Skin of body (tissue), 2 donors: ENCODE measurements around the gene CCT6A. TPM values are rescaled to one million over a fixed set of nuclear protein-coding genes. Genes with fewer than 3 reads are reported as not detected.
"Not testable (repeated sequence)": the region's sequence is repeated elsewhere in the genome, so short reads cannot be mapped to it uniquely, and the experiment has no call there.

Experiments used
- DNase-seq: peaks from one replicate; lab custom pipeline; 2025; lab: John Stamatoyannopoulos, UW
- total RNA-seq: library from RNA; depleted of rRNA; stranded (reverse); fragments of >200 nt; gene quantifications from one replicate; pipeline ENCODE4 v1.2.3, GENCODE V29; 2014

Gene CCT6A
- total RNA-seq, 1 donor from 2014 or later: 111 TPM

DNA sequence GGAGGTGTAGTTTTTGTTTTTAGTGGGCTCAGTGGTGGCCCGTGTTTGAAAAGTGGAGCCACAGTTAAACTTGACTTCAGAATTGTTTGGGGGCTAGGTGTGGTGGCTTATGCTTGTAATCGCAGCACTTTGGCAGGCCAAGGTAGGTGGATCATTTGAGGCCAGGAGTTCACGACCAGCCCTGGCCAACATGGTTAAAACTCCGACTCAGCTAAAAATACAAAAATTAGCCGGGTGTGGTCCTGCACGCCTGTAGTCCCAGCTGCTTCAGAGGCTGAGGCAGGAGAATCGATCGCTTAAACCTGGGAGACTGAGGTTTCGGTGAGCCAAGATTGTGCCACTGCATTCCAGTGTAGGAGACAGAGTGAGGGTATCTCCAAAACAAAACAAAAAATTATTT, 1.8 kb downstream of the CCT6A start:
- DNase-seq: no peak

DNA sequence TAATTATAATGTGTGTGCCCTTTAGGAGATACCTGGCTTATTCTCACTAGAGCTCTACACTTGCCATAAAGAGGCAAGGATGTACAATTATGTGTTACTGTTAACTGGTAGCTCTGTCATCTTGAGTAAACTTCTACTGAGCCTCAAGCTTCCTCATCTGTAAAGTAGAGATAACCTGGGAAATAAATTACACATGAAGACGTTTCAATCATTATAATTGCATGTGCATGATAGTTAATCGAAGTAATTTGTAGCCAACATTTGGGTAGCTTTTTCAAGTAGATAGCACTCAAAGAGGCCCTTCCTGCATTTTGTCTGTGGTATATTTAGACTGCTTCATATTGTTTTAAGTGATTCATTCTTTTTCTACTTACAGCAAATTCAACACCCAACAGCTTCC, 2.4 kb downstream of the CCT6A start:
- no peak for DNase-seq

DNA sequence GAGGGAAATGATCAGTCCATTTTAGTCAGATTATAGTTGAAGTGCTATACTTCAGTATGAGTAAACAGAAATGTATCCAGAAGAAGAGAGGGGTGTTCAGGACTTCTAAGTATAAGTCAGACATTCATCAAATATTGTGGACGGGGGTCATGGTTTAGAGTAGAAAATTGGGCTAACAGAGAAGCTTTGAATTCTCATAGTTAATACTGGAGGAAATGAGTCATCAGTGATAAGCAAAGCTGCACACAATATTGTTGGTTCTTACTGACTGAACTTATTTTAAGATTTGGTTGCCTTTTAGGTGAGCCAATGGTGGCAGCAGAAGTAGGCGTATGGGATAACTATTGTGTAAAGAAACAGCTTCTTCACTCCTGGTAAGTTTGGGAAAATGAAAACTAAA, 10.8 kb downstream of the CCT6A start:
- no peak for DNase-seq

DNA sequence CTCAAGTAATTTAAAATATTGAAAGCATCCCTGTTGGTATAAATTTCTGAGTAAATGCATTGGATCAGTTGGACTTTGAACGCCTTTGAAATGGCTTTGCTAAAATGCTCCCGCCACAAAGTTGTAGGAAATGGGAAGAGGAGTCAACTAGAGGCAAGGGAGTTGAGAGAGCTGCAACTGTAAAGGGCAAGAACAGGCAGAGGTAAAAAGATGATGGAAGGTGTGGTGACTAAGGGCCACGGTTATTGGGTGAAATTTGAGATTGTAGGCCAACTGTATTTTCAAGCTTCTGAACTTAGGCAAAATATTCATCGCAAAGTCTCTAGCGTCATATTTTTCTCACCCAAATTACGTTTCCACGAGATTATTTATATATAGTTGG, 11.9 kb downstream of the CCT6A start:
- no peak for DNase-seq

DNA sequence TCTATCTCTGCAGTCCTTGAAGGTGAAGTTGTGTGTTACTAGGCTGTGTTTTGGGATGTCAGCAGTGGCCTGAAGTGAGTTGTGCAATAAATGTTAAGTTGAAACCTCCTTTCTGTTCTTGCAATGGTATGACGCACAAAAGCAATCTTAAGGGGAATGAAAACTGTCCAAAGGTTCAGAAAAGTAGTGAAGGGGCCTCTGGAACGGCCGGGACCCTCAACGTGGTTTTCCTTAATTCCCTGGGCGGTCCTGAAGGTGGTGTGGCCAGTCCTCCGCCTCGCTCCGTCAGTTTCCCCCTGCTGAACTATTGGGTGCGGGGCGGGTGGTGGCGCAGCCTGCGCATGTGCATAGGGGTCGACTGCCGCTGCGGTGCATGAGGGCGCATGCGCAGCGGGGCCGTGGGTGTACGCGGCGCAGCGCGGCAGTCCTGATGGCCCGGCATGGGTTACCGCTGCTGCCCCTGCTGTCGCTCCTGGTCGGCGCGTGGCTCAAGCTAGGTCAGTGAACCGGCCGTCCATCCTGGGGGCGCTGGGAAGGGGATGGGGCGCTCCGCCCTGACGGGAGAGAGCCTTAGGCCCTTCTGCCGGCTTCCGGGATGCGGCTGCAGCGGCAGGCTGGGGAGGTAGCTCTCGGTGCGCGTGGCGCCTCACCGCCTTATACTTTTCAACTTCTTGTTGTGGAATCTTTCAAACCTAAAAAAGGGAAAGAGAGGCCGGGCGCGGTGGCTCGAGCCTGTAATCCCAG, 12.5 kb downstream of the CCT6A start, which contains the start of gene SUMF2:
Gene SUMF2 (plus strand): TSS at position 405 of the 744 bp plus-strand sequence. CDS start 26 bp downstream, at position 431.
- peak; percentile 79 for DNase-seq

DNA sequence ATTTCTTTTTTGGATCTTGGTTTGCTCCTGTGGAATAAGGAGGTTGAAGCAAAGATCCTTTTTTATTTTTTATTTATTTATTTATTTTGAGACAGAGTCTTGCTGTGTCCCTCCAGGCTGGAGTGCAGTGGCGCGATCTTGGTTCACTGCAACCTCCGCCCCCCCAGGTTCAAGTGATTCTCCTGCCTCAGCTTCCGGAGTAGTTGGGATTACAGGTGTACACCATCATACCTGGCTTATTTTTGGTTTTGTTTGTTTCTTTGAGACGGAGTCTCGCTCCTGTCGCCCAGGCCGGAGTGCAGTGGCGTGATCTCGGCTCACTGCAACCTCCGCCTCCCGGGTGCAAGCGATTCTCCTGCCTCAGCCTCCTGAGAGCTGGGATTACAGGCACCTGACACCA, 14.8 kb downstream of the CCT6A start:
- not testable (repeated sequence) for DNase-seq

DNA sequence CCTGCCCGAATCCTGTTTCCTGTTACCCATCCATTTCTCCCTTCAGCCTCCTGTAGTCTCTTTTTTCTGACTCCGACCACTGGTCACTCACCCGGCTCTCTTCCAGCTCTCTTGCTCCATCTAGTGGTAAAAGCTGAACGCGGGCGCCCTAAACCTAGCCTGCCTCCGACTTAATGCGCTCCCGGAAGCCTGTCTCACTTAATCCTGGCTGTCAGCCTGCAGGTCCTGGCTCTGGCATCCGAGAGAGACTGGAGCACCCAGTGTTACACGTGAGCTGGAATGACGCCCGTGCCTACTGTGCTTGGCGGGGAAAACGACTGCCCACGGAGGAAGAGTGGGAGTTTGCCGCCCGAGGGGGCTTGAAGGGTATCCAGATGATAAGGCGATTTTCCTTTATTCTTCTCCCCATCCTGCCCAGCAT, 22.8 kb downstream of the CCT6A start:
- DNase-seq: peak; percentile 35

DNA sequence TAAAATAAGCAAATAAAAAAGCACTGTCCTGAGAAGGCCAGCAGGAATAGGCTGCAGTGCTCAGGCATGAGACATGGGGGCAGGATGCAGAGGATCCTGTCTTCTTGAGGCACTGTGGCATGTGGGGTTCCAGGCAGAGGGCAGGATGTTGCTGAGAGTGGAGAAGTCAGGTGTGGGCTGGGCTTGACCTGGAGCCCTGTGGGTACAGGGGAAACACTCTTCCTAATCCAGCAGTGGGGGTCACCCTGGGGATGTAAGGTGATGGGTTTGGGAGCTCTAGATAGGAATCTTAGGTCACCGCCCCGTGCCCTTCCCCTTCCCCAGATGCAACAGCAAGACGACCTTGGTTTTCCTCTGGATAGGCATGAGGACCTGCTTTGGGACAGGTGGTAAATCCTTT, 26.1 kb downstream of the CCT6A start:
- DNase-seq: no peak

DNA sequence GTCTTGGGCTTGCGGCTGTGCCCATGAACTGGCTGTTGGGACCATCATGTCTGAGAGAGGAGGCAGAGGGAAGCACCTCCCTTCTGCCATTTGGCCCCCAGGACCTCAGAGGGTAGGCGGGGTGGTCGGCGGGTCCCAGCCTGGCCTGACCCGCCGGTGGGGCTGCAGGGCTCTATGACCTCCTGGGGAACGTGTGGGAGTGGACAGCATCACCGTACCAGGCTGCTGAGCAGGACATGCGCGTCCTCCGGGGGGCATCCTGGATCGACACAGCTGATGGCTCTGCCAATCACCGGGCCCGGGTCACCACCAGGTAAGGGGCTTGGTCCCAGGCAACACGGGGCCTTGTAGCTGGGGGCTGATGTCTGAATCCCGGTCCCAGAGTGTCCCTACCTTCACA, 26.6 kb downstream of the CCT6A start:
- DNase-seq: no peak

DNA sequence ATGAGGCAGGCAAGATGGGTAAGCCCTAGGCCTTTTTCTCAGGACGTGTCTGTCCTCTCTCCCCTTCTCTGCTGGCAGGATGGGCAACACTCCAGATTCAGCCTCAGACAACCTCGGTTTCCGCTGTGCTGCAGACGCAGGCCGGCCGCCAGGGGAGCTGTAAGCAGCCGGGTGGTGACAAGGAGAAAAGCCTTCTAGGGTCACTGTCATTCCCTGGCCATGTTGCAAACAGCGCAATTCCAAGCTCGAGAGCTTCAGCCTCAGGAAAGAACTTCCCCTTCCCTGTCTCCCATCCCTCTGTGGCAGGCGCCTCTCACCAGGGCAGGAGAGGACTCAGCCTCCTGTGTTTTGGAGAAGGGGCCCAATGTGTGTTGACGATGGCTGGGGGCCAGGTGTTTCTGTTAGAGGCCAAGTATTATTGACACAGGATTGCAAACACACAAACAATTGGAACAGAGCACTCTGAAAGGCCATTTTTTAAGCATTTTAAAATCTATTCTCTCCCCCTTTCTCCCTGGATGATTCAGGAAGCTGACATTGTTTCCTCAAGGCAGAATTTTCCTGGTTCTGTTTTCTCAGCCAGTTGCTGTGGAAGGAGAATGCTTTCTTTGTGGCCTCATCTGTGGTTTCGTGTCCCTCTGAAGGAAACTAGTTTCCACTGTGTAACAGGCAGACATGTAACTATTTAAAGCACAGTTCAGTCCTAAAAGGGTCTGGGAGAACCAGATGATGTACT, 28.1 kb downstream of the CCT6A start:
- no peak for DNase-seq

DNA sequence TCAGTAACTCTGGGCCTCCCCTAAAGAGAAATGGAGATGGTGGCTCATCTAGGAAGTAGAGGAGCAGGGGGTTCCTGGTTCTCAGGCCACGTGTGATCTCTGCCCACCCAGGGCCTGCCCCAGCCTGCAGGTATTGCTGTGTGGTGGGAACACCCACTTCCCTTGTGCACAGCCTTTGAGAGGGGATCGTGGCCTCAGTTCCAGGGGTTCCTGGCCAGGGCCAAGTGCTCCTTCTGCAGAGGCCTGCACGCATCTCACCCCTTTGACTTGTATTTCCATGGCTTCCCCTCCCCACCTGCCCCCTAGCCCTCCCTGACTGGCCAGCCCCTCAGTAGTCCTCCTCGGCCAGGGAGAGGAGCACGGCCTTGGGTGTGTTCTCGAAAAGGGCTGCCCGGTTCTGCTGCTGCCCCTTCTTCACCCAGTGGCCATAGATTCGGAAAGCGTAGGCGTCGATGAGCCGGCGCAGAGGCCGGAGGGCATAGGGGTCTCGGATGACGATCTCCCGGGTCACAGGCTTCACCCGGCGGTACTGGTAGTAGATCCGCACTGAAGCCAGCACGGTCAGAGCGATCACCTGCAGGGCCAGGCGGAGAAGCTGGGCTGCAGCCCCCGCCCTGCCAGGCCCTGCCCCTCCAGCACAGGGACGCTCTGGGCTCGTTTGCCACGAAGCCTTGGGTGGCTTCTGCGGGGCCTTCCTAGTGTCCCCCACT, 29.3 kb downstream of the CCT6A start:
- DNase-seq: not testable (repeated sequence)

DNA sequence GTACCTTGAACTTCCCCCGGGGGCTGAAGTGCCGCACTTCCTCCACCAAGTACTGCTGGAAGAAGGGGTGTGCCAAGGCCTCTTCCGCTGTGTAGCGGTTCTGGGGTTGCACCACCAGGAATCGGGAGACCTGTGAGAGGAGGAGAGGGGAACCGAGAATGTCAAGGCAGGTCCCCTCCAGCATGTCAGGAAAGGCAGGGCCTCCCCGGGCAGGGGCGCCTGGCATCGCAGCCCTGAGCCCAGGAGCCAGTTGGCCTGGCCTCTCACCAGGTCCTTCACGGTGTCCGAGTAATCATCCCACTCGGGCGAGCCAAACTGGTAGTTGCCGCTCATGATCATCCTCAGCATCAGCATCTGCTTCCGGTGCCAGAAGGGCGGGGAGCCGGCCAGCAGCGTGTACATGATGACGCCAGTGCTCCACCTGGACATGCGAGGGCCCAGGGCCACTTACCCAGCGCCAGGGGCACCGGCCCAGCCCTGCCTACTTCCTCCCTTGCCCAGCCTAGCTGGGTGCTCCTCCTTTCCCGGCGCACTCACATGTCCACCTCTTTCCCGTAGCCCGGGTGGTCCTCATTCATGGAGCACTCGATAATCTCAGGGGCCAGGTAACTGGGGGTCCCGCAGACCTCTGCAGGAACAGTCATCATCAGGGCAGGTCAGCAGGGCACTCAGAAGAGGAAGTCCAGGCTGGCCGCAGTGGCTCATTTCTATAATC, 30.2 kb downstream of the CCT6A start:
- DNase-seq: no peak

DNA sequence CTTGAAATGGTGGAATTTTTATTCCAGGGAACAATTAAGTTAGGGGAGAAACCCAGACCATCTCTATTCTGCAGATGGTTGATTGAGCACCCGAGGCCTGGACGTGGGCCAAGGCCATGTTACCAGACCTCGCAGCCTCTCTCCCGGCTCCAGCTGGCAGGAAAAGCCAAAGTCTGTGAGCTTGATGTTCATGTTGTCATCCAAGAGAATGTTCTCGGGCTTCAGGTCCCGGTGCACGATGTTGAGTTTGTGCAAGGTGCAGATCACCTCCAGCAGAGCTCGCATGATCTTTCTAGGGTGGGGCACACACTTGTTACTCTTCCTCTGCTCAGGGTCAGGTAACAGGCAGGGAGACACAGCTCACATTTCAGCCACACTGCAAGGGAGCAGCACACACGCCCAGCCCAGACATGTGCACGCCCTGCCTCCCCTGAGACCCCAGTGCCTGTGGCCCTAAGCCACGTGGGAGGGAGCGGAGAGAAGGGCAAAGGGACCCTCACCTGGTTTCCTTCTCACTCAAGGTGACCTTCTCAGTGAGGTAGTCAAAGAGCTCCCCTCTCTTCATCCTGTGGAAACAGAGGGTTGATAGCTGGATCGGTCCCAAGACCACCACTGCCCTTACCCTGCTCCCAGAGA, 31.7 kb downstream of the CCT6A start:
- no peak for DNase-seq

DNA sequence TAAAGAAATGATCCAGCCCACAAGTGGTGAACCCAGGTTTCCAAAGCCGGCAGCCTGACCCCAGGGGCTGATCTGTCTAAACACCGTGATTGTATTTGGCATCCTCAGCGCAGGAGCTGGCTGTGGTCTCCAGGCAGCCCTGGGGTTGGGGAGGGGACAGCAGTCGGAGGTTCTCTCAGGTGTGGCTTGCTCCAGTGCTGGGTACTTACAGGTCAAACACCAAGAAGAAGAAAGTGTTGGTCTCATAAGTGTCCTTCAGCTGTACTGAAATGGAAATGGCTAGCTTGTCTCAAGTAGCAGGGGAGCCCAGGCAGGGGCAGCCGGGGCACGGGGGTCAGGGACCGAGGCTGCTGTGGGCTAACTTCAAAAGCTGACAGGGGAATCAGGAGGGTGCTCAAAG, 35.2 kb downstream of the CCT6A start:
- DNase-seq: no peak

DNA sequence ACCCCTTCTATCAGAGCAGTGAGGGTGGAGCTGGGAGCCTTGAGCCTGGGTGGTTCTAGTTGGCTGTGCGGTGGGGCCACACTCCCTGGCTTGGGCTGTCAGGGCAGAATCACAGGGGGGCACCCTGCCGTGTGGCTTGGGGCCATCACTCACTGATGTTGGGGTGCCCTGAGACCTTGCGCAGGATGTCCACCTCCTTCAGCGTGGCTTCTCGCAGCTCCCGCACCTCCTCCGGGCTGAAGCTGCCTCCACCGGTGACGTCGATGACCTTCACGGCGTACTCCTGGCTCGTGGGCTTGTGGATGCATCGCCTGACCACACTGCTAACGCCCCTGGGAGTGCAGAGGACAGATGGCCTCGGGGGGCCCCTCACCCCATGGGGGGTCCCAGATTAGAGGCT, 35.9 kb downstream of the CCT6A start:
- DNase-seq: no peak

DNA sequence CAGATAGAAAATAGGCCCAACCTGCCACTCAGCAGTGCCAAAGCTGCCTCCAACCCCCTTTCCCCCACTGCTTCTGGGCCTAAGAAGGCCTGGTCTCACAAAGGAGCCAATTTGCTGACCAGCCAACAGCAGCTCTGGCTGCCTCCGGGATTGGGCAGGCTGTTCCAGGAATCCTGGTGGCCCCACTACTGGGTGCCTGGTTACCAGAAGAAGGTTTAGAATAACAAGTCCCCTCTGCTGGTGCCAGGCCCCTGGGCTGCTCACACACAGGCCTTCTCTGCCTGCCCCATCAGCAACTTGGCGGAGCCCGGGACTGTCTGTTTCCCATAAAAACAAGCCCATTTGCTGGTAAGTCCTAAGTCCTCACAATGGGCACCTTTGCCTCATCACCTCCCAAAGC, 40.0 kb downstream of the CCT6A start:
- DNase-seq: no peak

DNA sequence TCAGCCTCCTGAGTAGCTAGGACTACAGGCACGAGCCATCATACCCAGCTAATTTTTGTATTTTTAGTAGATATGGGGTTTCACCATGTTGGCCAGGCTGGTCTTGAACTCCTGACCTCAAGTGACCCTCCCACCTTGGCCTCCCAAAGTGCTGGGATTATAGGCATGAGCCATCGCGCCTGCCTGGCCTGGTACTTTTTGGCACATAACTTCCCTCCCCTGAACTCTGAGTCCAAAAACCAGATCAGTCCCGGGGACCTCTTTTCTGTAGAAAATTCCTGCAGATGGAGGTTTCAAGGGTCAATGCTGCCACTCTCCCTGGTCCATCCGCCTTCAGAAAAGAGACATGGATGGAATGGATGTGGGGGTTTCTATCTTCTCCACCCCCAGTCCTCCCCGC, 40.8 kb downstream of the CCT6A start:
- DNase-seq: not testable (repeated sequence)

DNA sequence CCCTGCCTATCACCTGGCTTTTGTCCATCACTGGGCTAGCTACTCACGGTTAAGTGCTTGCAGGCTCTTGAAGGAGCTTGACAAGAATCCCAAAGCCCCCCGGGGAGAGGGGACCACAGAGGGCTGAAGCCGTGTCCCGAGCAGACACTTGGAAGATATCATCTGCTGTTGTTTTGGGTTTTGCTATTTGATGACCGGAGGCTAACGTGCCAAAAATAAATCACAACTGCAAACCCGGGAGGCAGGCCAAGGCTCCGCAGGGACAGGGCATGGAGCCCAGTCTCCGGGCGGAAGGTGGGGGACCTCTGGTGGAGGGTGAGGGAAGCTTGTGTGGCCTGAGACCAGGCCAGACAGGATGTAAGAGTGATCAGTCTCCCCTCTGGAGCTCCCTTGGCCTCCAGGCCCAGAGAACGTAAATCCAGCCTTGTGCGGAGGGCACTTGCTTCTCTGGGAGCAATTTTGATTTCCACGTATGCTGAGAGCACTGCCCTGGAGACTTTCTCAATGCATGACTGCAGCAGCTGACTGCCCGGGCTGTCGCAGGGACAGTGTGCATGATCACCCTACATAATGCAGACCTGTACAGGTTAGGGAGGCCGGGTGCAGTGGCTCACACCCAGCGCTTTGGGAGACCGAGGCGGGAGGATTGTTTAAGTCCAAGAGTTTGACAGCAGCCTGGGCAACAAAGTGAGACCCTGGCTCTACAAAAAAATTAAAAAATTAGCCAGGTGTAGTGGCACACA, 41.4 kb downstream of the CCT6A start, which contains the start of gene PHKG1:
Gene PHKG1 (minus strand): TSS at position 164 of the 743 bp plus-strand sequence. CDS start 4,011 bp downstream, outside the sequence.
- DNase-seq: peak; percentile 57

DNA sequence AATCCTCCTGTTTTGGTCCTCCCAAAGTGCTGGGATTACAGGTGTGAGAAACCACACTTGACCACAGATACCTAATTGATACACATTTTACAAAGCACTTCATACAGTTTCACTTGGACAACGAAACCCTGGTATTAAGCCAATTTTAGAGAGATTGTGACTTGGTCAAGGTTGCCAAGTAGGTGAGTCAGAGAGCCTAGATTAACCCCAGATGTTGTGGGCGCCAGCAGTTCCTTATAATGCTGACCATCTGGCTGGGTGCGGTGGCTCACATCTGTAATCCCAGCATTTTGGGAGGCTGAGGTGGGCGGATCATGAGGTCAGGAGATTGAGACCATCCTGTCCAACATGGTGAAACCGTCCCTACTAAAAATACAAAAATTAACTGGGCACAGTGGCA, 46.1 kb downstream of the CCT6A start:
- peak; percentile 37 for DNase-seq
